GM18502 (cell line): ENCODE data around the gene MAPKAPK2.
A peak's percentile ranks its signal among the peaks of the same experiment; 100 is the strongest.
"Not testable (repeated sequence)": the region's sequence is repeated elsewhere in the genome, so short reads cannot be mapped to it uniquely, and the experiment has no call there.

ENCODE experiments used
- ATAC-seq: cut with Tn5 transposase; IDR thresholded peaks from one replicate; pipeline ENCODE4 v1.9.1; 2021; ENCODE audit warnings: mild to moderate bottlenecking; ENCODE audit not compliant: unreplicated experiment, poor library complexity

Gene MAPKAPK2

GRCh38 chr1:206684478-206685333 lies at the start of gene MAPKAPK2:
TSS of gene MAPKAPK2 (plus strand) at chr1:206684905. CDS start at chr1:206685230, 325 bp downstream.
- peak; percentile 48 for ATAC-seq

DNA sequence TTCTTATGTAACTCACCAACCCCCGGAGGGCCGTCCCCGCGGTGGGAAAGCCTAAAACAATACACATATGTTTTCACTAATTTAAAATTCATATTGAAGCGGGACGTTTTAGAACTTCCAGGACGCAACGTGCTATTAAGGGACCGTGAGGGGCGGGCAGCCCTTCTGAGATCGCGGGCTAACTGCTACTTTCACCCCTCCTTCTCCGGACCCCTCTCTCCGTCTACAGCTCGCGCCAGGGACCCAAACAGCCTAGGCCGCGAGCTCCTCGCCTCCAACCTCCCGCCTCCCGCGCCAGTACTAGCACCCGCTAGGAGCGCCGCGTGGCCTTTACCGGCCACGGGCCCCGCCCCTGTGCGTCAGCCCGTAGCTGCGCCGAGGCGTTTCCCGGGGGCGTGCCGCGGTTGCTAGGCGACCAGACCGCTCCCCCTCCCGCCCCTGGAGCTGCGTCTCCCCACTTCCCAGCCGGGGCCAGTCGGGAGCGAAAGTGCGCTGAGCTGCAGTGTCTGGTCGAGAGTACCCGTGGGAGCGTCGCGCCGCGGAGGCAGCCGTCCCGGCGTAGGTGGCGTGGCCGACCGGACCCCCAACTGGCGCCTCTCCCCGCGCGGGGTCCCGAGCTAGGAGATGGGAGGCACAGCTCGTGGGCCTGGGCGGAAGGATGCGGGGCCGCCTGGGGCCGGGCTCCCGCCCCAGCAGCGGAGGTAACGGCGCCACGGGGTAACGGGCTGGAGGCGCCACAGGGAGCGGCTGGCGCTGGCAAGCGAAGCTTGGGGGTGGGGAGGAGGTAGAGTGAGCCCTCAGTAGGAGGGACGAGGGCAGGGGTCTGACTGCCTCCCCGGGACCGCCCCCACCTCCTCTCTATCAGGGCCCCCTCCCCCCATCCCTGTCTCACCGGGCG lies 49.4 kb upstream of the MAPKAPK2 start, which contains the start of gene DYRK3:
Gene DYRK3 (plus strand): TSS at position 457 of the 898 bp plus-strand sequence. CDS start 168 bp downstream, at position 625.
- peak; percentile 92 for ATAC-seq

GRCh38 chr1:206635978-206636345 lies 48.7 kb upstream of the MAPKAPK2 start:
- peak; percentile 15 for ATAC-seq

GRCh38 chr1:206636671-206637070 lies 48.0 kb upstream of the MAPKAPK2 start:
- ATAC-seq = no peak

DNA sequence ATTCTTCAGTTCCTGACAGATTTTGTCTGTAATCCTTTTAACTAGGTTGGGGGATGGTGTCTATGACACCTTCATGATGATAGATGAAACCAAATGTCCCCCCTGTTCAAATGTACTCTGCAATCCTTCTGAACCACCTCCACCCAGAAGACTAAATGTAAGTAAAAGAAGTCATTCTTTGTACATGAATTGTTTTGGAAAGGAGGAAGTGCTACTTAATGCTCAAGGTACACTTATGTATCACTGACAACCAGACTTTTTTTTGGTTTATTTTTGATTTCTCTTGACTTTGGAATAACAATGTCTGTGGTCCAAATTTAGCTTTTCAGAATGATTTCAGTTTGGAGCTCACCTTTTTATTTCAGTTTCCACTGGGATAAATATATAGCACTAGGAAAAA lies 47.1 kb upstream of the MAPKAPK2 start:
- no peak for ATAC-seq

GRCh38 chr1:206642074-206642473 lies 42.6 kb upstream of the MAPKAPK2 start:
- not testable (repeated sequence) for ATAC-seq

DNA sequence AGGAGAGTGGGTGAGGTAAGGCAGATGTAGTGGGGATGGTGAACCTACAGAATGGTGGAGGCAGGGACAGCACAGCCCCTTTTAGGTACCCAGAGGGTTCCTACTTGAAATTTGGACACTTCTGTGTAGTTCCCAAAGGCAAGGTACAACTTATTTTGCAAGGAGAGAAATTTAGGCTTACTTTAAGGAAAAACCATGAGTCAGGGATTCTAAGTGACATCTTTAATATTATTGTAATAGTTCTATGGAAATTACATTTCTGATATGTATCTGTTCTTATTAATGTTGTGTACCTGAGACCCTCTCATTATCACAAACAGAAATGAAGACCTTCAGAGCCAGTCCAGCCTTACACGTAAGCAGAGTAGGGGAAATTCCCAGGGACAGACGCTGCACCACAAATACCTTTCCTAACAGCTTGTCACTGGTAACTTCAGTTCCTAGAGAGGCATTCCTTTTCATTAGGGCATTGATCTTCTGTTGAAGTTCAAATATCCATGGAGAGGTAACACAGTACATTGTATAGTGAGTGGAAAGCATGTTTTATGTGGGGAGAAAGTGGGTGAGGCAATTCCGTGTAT lies 41.5 kb upstream of the MAPKAPK2 start:
- ATAC-seq = no peak

DNA sequence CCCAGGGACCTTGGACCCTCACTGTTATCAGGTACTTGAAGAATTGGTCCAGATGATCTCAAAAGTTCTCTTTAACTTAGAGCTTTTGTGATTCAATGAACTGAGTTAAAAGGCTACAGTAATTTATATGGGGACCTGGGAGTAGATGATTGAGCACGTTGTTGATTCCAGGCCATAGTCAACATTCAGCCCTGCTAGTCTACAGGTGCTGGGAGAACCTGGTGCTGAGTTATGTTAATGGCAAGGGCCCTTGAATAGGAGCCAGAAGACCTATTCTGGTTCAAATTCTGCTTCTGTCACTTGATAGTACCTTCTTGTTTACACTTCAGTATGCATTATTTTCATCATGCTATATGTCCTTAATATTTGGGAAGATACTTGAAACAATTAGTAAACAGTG lies 38.2 kb upstream of the MAPKAPK2 start:
- ATAC-seq = no peak

- ATAC-seq = no peak
Measured at GRCh38 chr1:206647224-206647623, 37.5 kb upstream of the MAPKAPK2 start.

- ATAC-seq = no peak
Measured at GRCh38 chr1:206649261-206649921, 35.3 kb upstream of the MAPKAPK2 start.

- no peak for ATAC-seq
Measured at GRCh38 chr1:206651014-206651413, 33.7 kb upstream of the MAPKAPK2 start.

GRCh38 chr1:206651958-206652890 lies 32.5 kb upstream of the MAPKAPK2 start:
- ATAC-seq = no peak

DNA sequence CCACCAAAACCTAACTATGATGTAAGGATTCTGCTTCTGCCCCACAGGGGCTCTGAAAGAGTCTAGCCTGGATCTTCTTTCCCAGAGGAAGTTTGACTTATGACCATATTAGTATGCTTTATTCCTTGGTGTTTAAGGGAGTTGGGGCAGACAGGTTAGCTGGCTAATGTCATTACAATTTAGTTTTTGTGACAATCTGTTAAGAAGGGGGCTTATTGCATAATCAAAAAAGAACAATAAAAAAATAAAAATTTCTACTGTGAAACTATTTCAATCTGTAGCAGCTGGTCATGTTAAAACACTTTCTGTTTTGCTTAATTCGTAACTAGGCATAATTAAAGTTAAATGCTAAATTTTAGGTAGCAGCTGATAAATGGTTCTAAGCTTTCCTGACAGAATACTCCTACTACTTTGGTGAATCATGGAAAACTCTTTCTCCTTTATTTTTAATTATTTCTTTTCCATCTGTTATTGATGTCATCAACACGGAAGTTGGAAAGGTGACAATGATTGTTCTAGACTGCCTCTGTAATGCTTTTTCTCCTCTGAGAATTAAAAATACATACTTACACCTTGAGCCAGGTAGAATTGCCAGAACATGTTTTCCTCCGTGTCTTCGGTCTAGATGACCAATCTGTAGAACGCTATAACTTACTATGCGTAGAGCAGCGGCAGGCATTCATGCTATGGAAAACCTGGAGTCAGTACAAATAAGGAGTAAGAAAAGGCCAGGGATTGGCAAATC lies 30.8 kb upstream of the MAPKAPK2 start:
- ATAC-seq = no peak

GRCh38 chr1:206654828-206655227 lies 29.9 kb upstream of the MAPKAPK2 start:
- ATAC-seq = no peak

DNA sequence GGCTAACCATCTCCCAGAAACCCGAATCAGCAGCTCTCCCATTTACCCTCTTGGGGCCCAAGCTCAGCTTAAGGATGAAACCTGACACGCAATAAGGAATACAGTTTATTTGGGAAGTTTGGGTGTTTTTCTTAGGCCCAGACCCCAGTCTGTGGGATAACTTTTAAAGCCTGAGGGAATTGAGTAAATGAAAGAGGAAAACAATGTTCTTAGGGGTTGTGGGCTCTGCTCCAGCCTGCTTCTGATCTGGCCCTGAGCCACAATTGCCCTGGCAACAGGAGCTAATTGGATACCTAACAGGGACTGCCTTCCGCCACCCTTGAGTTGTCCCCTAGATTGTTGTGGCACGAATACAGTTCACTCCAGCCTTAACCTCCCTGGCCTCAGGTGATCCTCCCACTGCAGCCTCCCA lies 29.2 kb upstream of the MAPKAPK2 start:
- ATAC-seq = no peak

DNA sequence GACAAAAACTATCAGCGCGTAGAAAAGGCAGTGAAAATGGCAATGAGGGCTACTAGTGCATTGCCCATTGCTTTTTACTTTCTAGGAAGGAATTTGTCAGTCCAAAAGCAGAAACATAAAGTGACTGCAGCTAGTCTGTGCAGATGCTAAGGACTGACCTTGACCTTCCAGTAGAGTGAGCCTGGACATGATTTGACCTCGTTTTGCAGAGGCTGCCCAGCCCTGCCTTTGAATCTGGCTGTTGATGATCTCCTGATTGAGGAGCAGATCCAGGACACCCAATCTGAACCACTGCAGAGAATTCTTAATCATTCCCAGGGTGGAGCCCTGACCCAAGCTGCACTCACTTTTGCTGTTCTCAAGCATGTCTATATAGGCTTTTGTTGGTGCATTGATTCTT lies 27.8 kb upstream of the MAPKAPK2 start:
- no peak for ATAC-seq

- ATAC-seq = no peak
Measured at GRCh38 chr1:206657751-206658150, 27.0 kb upstream of the MAPKAPK2 start.

DNA sequence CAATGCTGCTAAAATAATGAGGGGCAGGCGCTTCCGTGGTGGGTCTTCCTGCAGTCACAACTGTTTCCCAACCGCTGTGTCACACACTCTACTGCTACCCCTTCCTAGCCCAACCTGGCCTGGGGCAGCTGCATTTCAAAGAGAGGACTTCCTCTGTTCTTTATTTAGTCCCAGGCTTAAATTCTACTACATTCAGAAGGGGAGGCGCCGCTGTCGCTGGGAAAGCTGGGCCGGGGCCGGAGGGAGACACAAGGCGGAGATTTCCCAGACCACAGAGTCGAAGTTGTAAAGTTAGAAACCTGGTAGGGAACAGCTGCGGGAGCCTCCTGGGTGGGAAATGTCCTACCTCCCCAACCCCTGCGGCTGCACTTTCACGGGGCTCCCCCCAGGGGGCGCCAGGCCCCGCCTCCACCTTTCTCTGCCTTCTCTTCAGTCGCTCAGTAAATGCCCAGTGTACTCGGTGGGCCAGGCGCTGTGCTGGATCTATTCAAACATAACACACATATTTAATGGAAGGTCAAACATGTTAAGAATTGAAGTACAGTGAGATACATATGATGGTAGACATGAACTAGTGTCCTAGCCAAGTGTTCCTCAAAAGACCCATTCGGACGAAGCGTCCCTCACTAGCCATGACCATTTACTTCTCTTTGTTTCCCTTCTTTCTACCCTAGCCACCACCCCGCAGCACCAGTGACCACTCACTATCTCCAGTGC lies 26.3 kb upstream of the MAPKAPK2 start:
- ATAC-seq = no peak
